Activated B cell treated with CpG ODN at 0.5 μM for 24 hours (primary cell): Measurements from ENCODE around the gene RFTN1. TPM values are rescaled to one million over a fixed set of nuclear protein-coding genes. Genes with fewer than 3 reads are reported as not detected.

ENCODE experiments used
- ATAC-seq: fragments of 200-7000 bp; cut with Tn5 transposase; one replicate; pipeline ENCODE4 v1.10.0; 2021; ENCODE audit warnings: low read depth, mild to moderate bottlenecking, moderate library complexity
- CTCF ChIA-PET: fragments of 350-600 bp; sonication (Branson Sonifier 250); formaldehyde crosslinking; loops from one replicate; lab custom pipeline; 2021; ENCODE audit warnings: antibody characterized with exemption; lab: Charles Lee
- POLR2A ChIA-PET: fragments of 350-600 bp; sonication (Branson Sonifier 250); formaldehyde crosslinking; loops from one replicate; lab custom pipeline; 2021; ENCODE audit warnings: antibody characterized with exemption; lab: Charles Lee
- DNase-seq: peaks from one replicate; pipeline ENCODE4 v3.0.0; 2022
- H3K27ac Mint-ChIP-seq: one replicate; pipeline ENCODE4 v1.8.0; 2020; ENCODE audit warnings: mixed read lengths
- H3K27me3 Mint-ChIP-seq: one replicate; pipeline ENCODE4 v1.8.0; 2021; ENCODE audit warnings: mixed read lengths
- H3K36me3 Mint-ChIP-seq: one replicate; pipeline ENCODE4 v1.8.0; 2021; ENCODE audit warnings: low read depth, mixed read lengths
- H3K4me1 Mint-ChIP-seq: one replicate; pipeline ENCODE4 v1.8.0; 2021; ENCODE audit warnings: mixed read lengths
- H3K4me3 Mint-ChIP-seq: one replicate; pipeline ENCODE4 v1.8.0; 2020; ENCODE audit warnings: mild to moderate bottlenecking, mixed read lengths
- H3K9me3 Mint-ChIP-seq: one replicate; pipeline ENCODE4 v1.8.0; 2020; ENCODE audit warnings: mixed read lengths
- intact Hi-C: fragments of 100-400 bp; cut with micrococcal nuclease; formaldehyde crosslinking; loops from one replicate; pipeline ENCODE4 v1.15.1; 2024
- total RNA-seq: library from RNA; stranded (reverse); gene quantifications from 2 replicates; pipeline ENCODE4 v1.2.3, GENCODE V29; 2022
- TF ChIP-seq, protein P1 (sequence below): fragments of 200-600 bp; IDR thresholded peaks from one replicate; pipeline ENCODE4 v1.8.0; 2022; ENCODE audit warnings: antibody characterized with exemption, mild to moderate bottlenecking

The RFTN1 gene
- total RNA-seq, 1 donor from 2014 or later, result 365 TPM

DNA sequence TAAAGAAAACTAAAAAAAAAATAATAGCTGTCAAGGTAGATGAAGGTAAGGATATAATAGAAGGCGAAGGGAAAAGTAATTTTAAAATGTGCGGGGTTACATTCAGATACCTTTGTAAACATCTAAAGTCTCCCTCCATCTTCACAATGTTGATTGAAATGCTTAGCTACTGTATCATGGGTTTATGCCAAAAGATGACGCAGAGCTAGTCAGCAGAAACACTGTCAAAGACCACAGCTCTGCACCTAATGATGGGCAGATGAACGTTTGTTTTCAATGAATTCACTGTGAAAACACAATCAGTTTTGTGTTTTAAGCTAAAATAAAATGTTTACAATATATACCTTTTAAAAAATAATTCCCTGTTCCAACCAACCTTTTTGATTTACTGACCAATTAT, 61.2 kb downstream of the RFTN1 start:
- H3K36me3 Mint-ChIP-seq, result peaks cover 78% of the 10 kb centered on the region
- intact Hi-C loops, result no loop called here

DNA sequence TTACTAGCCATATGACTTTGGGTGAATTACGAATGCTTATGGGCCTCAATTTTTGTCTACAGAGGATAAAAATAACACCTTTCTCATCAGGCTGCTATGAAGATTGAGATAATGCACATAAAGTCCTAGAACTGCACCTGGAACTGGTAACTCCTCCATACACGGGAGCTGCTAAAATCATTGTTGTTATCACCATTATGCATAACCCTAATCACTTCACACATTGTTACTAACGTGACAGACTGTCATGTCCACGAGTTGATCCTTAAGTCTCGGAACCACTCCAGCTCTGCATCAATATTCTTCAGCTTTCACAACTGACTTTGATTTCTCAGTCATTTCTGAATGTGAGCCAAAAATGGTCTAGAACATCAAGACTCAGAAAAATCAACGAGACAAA, 64.1 kb downstream of the RFTN1 start:
- Mint-ChIP-seq H3K4me1 (peaks cover 63% of the 10 kb centered on the region), H3K27me3 (no peaks in the 10 kb centered on the region), H3K36me3 (peaks cover 78% of the 10 kb centered on the region), H3K27ac (no peak overlapping the region), H3K4me3 (no peak overlapping the region), H3K9me3 (no peaks in the 10 kb centered on the region)
- intact Hi-C loops, result no loop called here
- TF ChIP-seq, protein P1, sequence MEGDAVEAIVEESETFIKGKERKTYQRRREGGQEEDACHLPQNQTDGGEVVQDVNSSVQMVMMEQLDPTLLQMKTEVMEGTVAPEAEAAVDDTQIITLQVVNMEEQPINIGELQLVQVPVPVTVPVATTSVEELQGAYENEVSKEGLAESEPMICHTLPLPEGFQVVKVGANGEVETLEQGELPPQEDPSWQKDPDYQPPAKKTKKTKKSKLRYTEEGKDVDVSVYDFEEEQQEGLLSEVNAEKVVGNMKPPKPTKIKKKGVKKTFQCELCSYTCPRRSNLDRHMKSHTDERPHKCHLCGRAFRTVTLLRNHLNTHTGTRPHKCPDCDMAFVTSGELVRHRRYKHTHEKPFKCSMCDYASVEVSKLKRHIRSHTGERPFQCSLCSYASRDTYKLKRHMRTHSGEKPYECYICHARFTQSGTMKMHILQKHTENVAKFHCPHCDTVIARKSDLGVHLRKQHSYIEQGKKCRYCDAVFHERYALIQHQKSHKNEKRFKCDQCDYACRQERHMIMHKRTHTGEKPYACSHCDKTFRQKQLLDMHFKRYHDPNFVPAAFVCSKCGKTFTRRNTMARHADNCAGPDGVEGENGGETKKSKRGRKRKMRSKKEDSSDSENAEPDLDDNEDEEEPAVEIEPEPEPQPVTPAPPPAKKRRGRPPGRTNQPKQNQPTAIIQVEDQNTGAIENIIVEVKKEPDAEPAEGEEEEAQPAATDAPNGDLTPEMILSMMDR, result no peak
- no peak for DNase-seq
- ATAC-seq, result no peak
- CTCF ChIA-PET, result no interaction called here
- POLR2A ChIA-PET, result interaction anchor here (1.0 to 1.2 kb wide), 2 partner anchors 13 to 18 kb away, joined by 3 to 5 read pairs; no protein-coding TSS in a partner anchor

More for the DNA sequence above, 61.2 kb downstream of the RFTN1 start:
- Mint-ChIP-seq H3K4me3 (no peak overlapping the region), H3K9me3 (no peaks in the 10 kb centered on the region), H3K27me3 (no peaks in the 10 kb centered on the region), H3K27ac (no peak overlapping the region), H3K4me1 (peaks cover 62% of the 10 kb centered on the region)
- TF ChIP-seq, protein P1, result no peak
- ChIA-PET POLR2A (interaction anchor here (1.0 to 1.1 kb wide), 2 partner anchors 30 to 60 kb away, joined by 3 read pairs; no protein-coding TSS in a partner anchor), CTCF (interaction anchor here (0.7 kb wide), 1 partner anchor 139 kb away, joined by 5 read pairs; no protein-coding TSS in a partner anchor)
- DNase-seq (no peak), ATAC-seq (no peak)

DNA sequence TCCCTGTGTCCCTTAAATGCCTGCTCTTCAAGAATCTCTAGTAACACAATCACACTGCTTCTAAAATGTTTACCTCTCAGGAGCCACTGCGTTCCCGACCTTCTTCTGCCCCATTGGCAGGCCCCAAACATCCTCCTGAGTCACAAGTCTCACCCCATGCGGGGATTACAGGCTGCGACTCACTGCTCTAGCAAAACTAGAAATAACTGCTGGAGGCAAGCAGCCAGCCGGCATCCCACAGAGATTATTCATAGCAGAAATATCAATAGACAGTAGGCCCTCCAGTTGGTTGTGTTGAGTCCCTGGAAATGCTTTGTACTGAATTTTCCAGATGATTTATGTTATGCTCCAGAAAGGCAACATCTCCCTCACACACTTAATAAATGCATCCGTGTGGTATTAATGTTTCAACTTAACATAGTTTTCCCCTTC, 64.8 kb downstream of the RFTN1 start:
- ChIA-PET POLR2A (interaction anchor here (1.0 kb wide), 1 partner anchor 12 kb away, joined by 3 read pairs; no protein-coding TSS in a partner anchor), CTCF (no interaction called here)
- no peaks in the 10 kb centered on the region for H3K9me3 Mint-ChIP-seq
- no peak for DNase-seq
- no peak overlapping the region for H3K4me3 Mint-ChIP-seq
- intact Hi-C loops, result no loop called here
- peaks cover 78% of the 10 kb centered on the region for H3K36me3 Mint-ChIP-seq
- no peaks in the 10 kb centered on the region for H3K27me3 Mint-ChIP-seq
- peaks cover 60% of the 10 kb centered on the region for H3K4me1 Mint-ChIP-seq
- TF ChIP-seq, protein P1, result no peak
- no peak for ATAC-seq
- no peak overlapping the region for H3K27ac Mint-ChIP-seq

DNA sequence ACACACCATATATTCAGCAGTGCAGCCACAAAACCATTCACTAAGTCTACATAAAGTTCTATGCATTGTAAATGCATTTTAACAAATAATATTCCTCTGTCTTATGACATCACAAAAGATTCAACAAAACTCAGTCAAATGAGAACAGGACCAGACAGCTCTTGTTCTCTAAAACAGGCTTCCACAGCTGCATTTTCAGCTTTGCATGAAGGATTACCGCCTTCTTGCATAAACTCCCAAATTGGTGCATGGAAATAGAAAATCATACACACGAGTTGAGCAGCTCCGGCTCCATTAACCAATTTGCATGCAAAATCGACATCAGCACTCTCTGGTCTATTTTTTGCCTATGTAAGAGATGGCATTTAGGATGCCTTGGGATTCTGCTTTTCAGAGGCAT, 66.4 kb downstream of the RFTN1 start:
- intact Hi-C loops, result loop anchor here (2.0 kb wide), 1 partner anchor 16 kb away; no protein-coding TSS in a partner anchor
- POLR2A ChIA-PET, result interaction anchor here (0.5 kb wide), 1 partner anchor 134 kb away, joined by 4 read pairs; no protein-coding TSS in a partner anchor
- no peak overlapping the region for H3K27ac Mint-ChIP-seq
- TF ChIP-seq, protein P1, result no peak
- ATAC-seq (no peak), DNase-seq (no peak)
- peaks cover 58% of the 10 kb centered on the region for H3K4me1 Mint-ChIP-seq
- H3K9me3 Mint-ChIP-seq, result peaks cover 8% of the 10 kb centered on the region
- H3K36me3 Mint-ChIP-seq, result peaks cover 77% of the 10 kb centered on the region
- CTCF ChIA-PET, result interaction anchor here (0.6 kb wide), 1 partner anchor 179 kb away, joined by 3 read pairs; no protein-coding TSS in a partner anchor
- H3K27me3 Mint-ChIP-seq, result no peaks in the 10 kb centered on the region
- H3K4me3 Mint-ChIP-seq, result no peak overlapping the region

DNA sequence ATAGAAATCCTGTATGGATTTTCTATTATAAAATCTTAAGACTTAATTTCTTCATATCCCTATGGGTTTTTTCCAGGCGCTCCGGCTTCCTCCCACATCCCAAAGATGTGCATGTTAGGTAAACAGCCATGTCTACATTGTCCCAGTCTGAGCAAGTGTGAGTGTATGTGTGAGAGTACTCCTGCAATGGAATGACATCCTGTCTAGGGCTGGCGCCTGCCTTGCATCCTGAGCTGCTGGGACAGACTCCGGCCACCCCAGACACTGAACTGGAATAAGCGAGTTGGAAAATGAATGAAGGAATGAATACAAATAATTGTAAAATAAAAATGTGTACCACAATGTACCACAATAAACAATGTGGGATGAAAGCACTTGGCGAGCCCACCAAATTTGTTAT, 69.2 kb downstream of the RFTN1 start:
- peaks cover 60% of the 10 kb centered on the region for H3K36me3 Mint-ChIP-seq
- no peak overlapping the region for H3K27ac Mint-ChIP-seq
- ATAC-seq (no peak), DNase-seq (no peak)
- peaks cover 8% of the 10 kb centered on the region for H3K9me3 Mint-ChIP-seq
- intact Hi-C loops, result no loop called here
- peaks cover 61% of the 10 kb centered on the region for H3K4me1 Mint-ChIP-seq
- H3K4me3 Mint-ChIP-seq, result no peak overlapping the region
- ChIA-PET POLR2A (interaction anchor here (1.3 kb wide), 1 partner anchor 67 kb away, joined by 6 read pairs; no protein-coding TSS in a partner anchor), CTCF (no interaction called here)
- TF ChIP-seq, protein P1, result no peak
- H3K27me3 Mint-ChIP-seq, result no peaks in the 10 kb centered on the region
